GM12878 (cell line): ENCODE measurements around the gene IRX1. TPM values are rescaled to one million over a fixed set of nuclear protein-coding genes. Genes with fewer than 3 reads are reported as not detected.

Source experiments
- ATAC-seq: fragments of 200-7000 bp; cut with Tn5 transposase; 3 replicates; pipeline ENCODE4 v1.9.1; 2020; ENCODE audit warnings: mild to moderate bottlenecking, moderate library complexity
- BruUV-seq: library from RNA; stranded (reverse); fragments of 400-500 nt; replicated peaks from 2 replicates; lab custom pipeline; 2021; lab: Mats Ljungman, UMichigan
- CTCF ChIA-PET: fragments of 300-600 bp; sonication (Branson Sonifier 250); formaldehyde crosslinking; extraction: SDS; loops from one replicate; lab custom pipeline; 2021; ENCODE audit warnings: inconsistent platforms; lab: Yijun Ruan, JAX
- POLR2A ChIA-PET: fragments of 350-600 bp; formaldehyde crosslinking; extraction: SDS; loops from one replicate; lab custom pipeline; 2021; ENCODE audit warnings: inconsistent platforms; lab: Charles Lee
- RAD21 ChIA-PET: fragments of 300-600 bp; sonication (Branson Sonifier 250); formaldehyde crosslinking; loops from one replicate; lab custom pipeline; 2023; ENCODE audit warnings: antibody characterized with exemption; ENCODE audit not compliant: unreplicated experiment; lab: Charles Lee
- SMC1A ChIA-PET: fragments of 300-600 bp; sonication (Branson Sonifier 250); formaldehyde crosslinking; loops from one replicate; lab custom pipeline; 2023; ENCODE audit not compliant: unreplicated experiment, uncharacterized antibody; lab: Charles Lee
- DNase-seq: peaks from one replicate; pipeline ENCODE4 v3.0.0-alpha.2; 2011; ENCODE audit warnings: low read depth, low spot score
- FAIRE-seq: peaks from 3 replicates; lab custom pipeline; 2011; peaks lifted over from hg19 to GRCh38; lab: Jason Lieb, UNC
- H2AFZ ChIP-seq: 2 replicates; pipeline ENCODE4 v1.6.0; 2011; ENCODE audit warnings: low read depth, low read length, control low read depth; ENCODE audit not compliant: control insufficient read depth
- H3K27ac ChIP-seq: 2 replicates; pipeline ENCODE4 v1.5.1; 2011; ENCODE audit warnings: control low read depth; ENCODE audit not compliant: control insufficient read depth, insufficient read depth
- H3K27me3 ChIP-seq, 2 experiments: replicated peaks in 1 of 2; 2 replicates each; pipeline versions ENCODE4 v1.6.0 to v1.6.1; 2011; ENCODE audit warnings: low read length in 1 of 2; ENCODE audit not compliant: control insufficient read depth in 2 of 2, insufficient read depth in 2 of 2
- H3K36me3 ChIP-seq, 2 experiments: 2 replicates each; pipeline ENCODE4 v1.5.1; 2011; ENCODE audit warnings: low read length in 1 of 2; ENCODE audit not compliant: control insufficient read depth in 2 of 2, insufficient read depth in 2 of 2
- H3K4me1 ChIP-seq: 2 replicates; pipeline ENCODE4 v1.6.1; 2011; ENCODE audit warnings: mild to moderate bottlenecking, low read length, moderate library complexity, mixed read lengths; ENCODE audit not compliant: control insufficient read depth, insufficient read depth
- H3K4me2 ChIP-seq: 2 replicates; pipeline ENCODE4 v1.6.0; 2011; ENCODE audit warnings: control low read depth; ENCODE audit not compliant: control insufficient read depth, insufficient read depth
- H3K4me3 ChIP-seq: fragments of 200-600 bp; sonication (generic); 2 replicates; pipeline ENCODE4 v1.5.1; 2016
- H3K79me2 ChIP-seq: 2 replicates; pipeline ENCODE4 v1.6.0; 2011; ENCODE audit warnings: low read length; ENCODE audit not compliant: control insufficient read depth, insufficient read depth
- H3K9ac ChIP-seq: 2 replicates; pipeline ENCODE4 v1.8.0; 2011; ENCODE audit warnings: low read length, control low read depth, mixed read lengths; ENCODE audit not compliant: control insufficient read depth, insufficient read depth
- H3K9me3 ChIP-seq: replicated peaks from 3 replicates; pipeline ENCODE4 v1.5.1; 2011; ENCODE audit warnings: mild to moderate bottlenecking, low read length; ENCODE audit not compliant: control insufficient read depth, insufficient read depth
- H4K20me1 ChIP-seq: 2 replicates; pipeline ENCODE4 v1.6.0; 2011; ENCODE audit not compliant: control insufficient read depth, insufficient read depth
- CREM ChIP-seq: IDR thresholded peaks from 2 replicates; pipeline ENCODE4 v1.6.1; 2014; ENCODE audit warnings: antibody characterized with exemption, low read depth
- CTCF ChIP-seq, 3 experiments: IDR thresholded peaks in 2 of 3; conservative IDR thresholded peaks in 1 of 3; 2 replicates each; pipeline ENCODE4 v1.5.1; 2011; ENCODE audit warnings: low read depth in 3 of 3, low read length in 3 of 3, mild to moderate bottlenecking in 3 of 3, control low read depth in 2 of 3, moderate library complexity in 2 of 3, inconsistent platforms in 1 of 3, mixed read lengths in 1 of 3; ENCODE audit not compliant: control insufficient read depth in 2 of 3, insufficient read depth in 1 of 3; ENCODE audit errors: extremely low read depth in 1 of 3
- MEF2B ChIP-seq: fragments of 450-650 bp; IDR thresholded peaks from 2 replicates; pipeline ENCODE4 v1.6.1; 2018; ENCODE audit warnings: mild to moderate bottlenecking, moderate library complexity; ENCODE audit not compliant: partially characterized antibody, poor library complexity, severe bottlenecking
- MTA2 ChIP-seq: fragments of 450-650 bp; IDR thresholded peaks from 2 replicates; pipeline ENCODE4 v1.6.1; 2016; ENCODE audit warnings: low read depth, mild to moderate bottlenecking, moderate library complexity
- MYB ChIP-seq: fragments of 150-350 bp; IDR thresholded peaks from 2 replicates; pipeline ENCODE4 v1.6.1; 2014; ENCODE audit warnings: mild to moderate bottlenecking, low read depth, low read length, borderline replicate concordance
- PKNOX1 ChIP-seq: fragments of 450-650 bp; IDR thresholded peaks from 2 replicates; pipeline ENCODE4 v1.6.1; 2016; ENCODE audit warnings: mild to moderate bottlenecking
- SREBF2 ChIP-seq: IDR thresholded peaks from 2 replicates; pipeline ENCODE4 v1.6.1; 2012; ENCODE audit warnings: mild to moderate bottlenecking, low read length
- ZBTB4 ChIP-seq: fragments of 450-650 bp; formaldehyde crosslinking; IDR thresholded peaks from 2 replicates; pipeline ENCODE4 v1.4.0; 2022; ENCODE audit warnings: mild to moderate bottlenecking, moderate library complexity
- WGBS: methylation state at CpG from one replicate; pipeline ENCODE4 v1.1.6; 2016; ENCODE audit warnings: low lambda C conversion rate; ENCODE audit not compliant: insufficient replicate concordance, insufficient coverage; ENCODE audit errors: missing lambda C conversion rate; 5-methylcytosine and 5-hydroxymethylcytosine counted together
- in situ Hi-C: fragments of 300-500 bp; cut with MboI; formaldehyde crosslinking; loops from 9 replicates; pipeline ENCODE4 v1.14.3; 2018; ENCODE audit warnings: mixed read lengths
- intact Hi-C: fragments of 100-400 bp; cut with micrococcal nuclease; formaldehyde crosslinking; loops from one replicate; pipeline ENCODE4 v1.14.2; 2022; ENCODE audit not compliant: unreplicated experiment
- polyA plus RNA-seq, 11 experiments: library from polyadenylated mRNA; depleted of rRNA in 4 of 11; unstranded in 6 of 11; stranded (reverse) in 5 of 11; fragments of >200 nt; fragmentation: Nextera tagmentation in 4 of 11; fragmentation: Illumina TruSeq in 1 of 11; extraction: Ambion mirVana in 4 of 11; extraction: Trizol in 1 of 11; gene quantifications; 1 replicate in 1 of 11; 2 replicates in 10 of 11; pipeline versions ENCODE4 v1.2.1 to v1.2.3, GENCODE V29; 2011 to 2016; ENCODE audit warnings: inconsistent platforms in 2 of 11, missing spikeins in 2 of 11, low read depth in 1 of 11
- total RNA-seq, 4 experiments: library from RNA; depleted of rRNA in 3 of 4; stranded (reverse); fragments of >200 nt in 3 of 4; fragmentation: Illumina TruSeq in 1 of 4; extraction: Trizol in 1 of 4; gene quantifications; 2 replicates each; pipeline versions ENCODE4 v1.2.1 to v1.2.3, GENCODE V29; 2013 to 2021

The IRX1 gene
- total and polyA plus RNA-seq, 10 of the 15 experiments (the other 5 are each of a cell fraction or from before 2014, with no cell fraction given), result not detected

- TF ChIP-seq ZBTB4 (CRISPR knock-in tag) (no peak), SREBF2 (no peak)
- TF ChIP-seq, all 136 proteins: peak for 0
These were observed 9.8 kb downstream of the IRX1 start (continued) for GRCh38 chr5:3605298-3606010.

- ChIA-PET RAD21 (no interaction called here), CTCF (no interaction called here), SMC1A (no interaction called here), POLR2A (no interaction called here)
- FAIRE-seq, result no peak
- H3K9me3 ChIP-seq, result no peaks in the 10 kb centered on the region; the same call in 2 of the 3 replicates
- 73% methylated on average over 38 of the region's 50 CpGs for WGBS
- no peak overlapping the region for H2AFZ ChIP-seq
- H3K27me3 ChIP-seq, result no peaks in the 10 kb centered on the region
- H3K4me3 ChIP-seq, result no peak overlapping the region
- H4K20me1 ChIP-seq, result no peaks in the 10 kb centered on the region
- no peak for ATAC-seq
- no peaks in the 10 kb centered on the region for H3K36me3 ChIP-seq
- no peaks in the 10 kb centered on the region for H3K4me1 ChIP-seq
- H3K27ac ChIP-seq, result no peak overlapping the region
- intact Hi-C loops, result no loop called here
- no peaks in the 10 kb centered on the region for H3K79me2 ChIP-seq
- no peak overlapping the region for H3K9ac ChIP-seq
- no peak overlapping the region for H3K4me2 ChIP-seq
- no peak for DNase-seq
- TF ChIP-seq CREM (no peak), MTA2 (no peak), MEF2B (no peak), CTCF (IDR thresholded peaks at IDR 0.05 in 2 of 3, conservative IDR thresholded peaks at IDR 0.05 in 1 of 3; ENCODE audit: control insufficient read depth in 2 of 3, extremely low read depth in 1 of 3, insufficient read depth in 1 of 3, low read depth in 3 of 3, low read length in 3 of 3) (no peak), MYB (no peak), PKNOX1 (no peak)
- in situ Hi-C loops, result no loop called here
- BruUV-seq, result no TSS peak
These were observed 10.6 kb downstream of the IRX1 start for GRCh38 chr5:3606121-3606831.
